Ascending aorta (tissue), 2 donors: ENCODE results near the gene CD3G. TPM values are rescaled to one million over a fixed set of nuclear protein-coding genes. Genes with fewer than 3 reads are reported as not detected.
A peak's percentile ranks its signal among the peaks of the same experiment; 100 is the strongest.

Experiments used
- DNase-seq, 2 donors: peaks; one replicate each; pipeline ENCODE4 v3.0.0-alpha.2; 2019; ENCODE audit warnings: low spot score in 2 of 2
- H3K27ac ChIP-seq, 2 donors: fragments of 200-600 bp; sonication (generic); one replicate each; pipeline ENCODE4 v1.5.1; 2016 to 2017; ENCODE audit warnings: mild to moderate bottlenecking in 1 of 2
- H3K27me3 ChIP-seq: fragments of 200-600 bp; sonication (generic); one replicate; pipeline ENCODE4 v1.5.1; 2017
- H3K36me3 ChIP-seq, 2 donors: fragments of 200-600 bp; sonication (generic); one replicate each; pipeline ENCODE4 v1.5.1; 2016
- H3K4me1 ChIP-seq, 2 donors: fragments of 200-600 bp; sonication (generic); one replicate each; pipeline ENCODE4 v1.5.1; 2016 to 2017; ENCODE audit warnings: mild to moderate bottlenecking in 1 of 2
- H3K4me3 ChIP-seq, 2 donors: fragments of 200-600 bp; sonication (generic); one replicate each; pipeline ENCODE4 v1.5.1; 2016 to 2017; ENCODE audit warnings: mild to moderate bottlenecking in 1 of 2
- H3K9me3 ChIP-seq, 2 donors: fragments of 200-600 bp; sonication (generic); one replicate each; pipeline ENCODE4 v1.5.1; 2016
- intact Hi-C: fragments of 100-400 bp; cut with DNase I; formaldehyde crosslinking; loops from one replicate; pipeline ENCODE4 v1.15.1; 2023
- total RNA-seq: library from RNA; depleted of rRNA; stranded (reverse); fragments of >200 nt; gene quantifications from one replicate; pipeline ENCODE4 v1.1.0, GENCODE V29; 2016
- TF ChIP-seq, protein P1 (sequence below), 3 experiments: fragments of 200-600 bp in 2 of 3; fragments of 450-650 bp in 1 of 3; sonication (generic) in 2 of 3; IDR thresholded peaks; one replicate each; pipeline ENCODE4 v1.5.1; 2016 to 2019; ENCODE audit warnings: antibody characterized with exemption in 3 of 3, mild to moderate bottlenecking in 1 of 3, moderate library complexity in 1 of 3

CD3G gene
- total RNA-seq, 1 donor from 2014 or later = not detected

DNA sequence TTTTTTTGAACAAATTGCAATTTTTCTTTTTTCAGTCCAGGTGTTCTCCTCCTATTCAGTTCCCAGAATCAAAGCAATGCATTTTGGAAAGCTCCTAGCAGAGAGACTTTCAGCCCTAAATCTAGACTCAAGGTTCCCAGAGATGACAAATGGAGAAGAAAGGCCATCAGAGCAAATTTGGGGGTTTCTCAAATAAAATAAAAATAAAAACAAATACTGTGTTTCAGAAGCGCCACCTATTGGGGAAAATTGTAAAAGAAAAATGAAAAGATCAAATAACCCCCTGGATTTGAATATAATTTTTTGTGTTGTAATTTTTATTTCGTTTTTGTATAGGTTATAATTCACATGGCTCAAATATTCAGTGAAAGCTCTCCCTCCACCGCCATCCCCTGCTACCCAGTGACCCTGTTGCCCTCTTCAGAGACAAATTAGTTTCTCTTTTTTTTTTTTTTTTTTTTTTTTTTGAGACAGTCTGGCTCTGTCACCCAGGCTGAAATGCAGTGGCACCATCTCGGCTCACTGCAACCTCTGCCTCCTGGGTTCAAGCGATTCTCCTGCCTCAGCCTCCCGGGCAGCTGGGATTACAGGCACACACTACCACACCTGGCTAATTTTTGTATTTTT is 9.1 kb downstream of the CD3G start:
- no peak for DNase-seq
- Histone ChIP-seq H3K27ac (no peak overlapping the region), H3K4me3 (no peak overlapping the region), H3K9me3 (no peaks in the 10 kb centered on the region), H3K4me1 (no peaks in the 10 kb centered on the region), H3K27me3 (no peaks in the 10 kb centered on the region), H3K36me3 (no peaks in the 10 kb centered on the region)
- TF ChIP-seq, protein P1, sequence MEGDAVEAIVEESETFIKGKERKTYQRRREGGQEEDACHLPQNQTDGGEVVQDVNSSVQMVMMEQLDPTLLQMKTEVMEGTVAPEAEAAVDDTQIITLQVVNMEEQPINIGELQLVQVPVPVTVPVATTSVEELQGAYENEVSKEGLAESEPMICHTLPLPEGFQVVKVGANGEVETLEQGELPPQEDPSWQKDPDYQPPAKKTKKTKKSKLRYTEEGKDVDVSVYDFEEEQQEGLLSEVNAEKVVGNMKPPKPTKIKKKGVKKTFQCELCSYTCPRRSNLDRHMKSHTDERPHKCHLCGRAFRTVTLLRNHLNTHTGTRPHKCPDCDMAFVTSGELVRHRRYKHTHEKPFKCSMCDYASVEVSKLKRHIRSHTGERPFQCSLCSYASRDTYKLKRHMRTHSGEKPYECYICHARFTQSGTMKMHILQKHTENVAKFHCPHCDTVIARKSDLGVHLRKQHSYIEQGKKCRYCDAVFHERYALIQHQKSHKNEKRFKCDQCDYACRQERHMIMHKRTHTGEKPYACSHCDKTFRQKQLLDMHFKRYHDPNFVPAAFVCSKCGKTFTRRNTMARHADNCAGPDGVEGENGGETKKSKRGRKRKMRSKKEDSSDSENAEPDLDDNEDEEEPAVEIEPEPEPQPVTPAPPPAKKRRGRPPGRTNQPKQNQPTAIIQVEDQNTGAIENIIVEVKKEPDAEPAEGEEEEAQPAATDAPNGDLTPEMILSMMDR (IDR thresholded peaks at IDR 0.05) = peak in 2 of 3 experiments; percentile 41 to 51
- intact Hi-C loops = no loop called here

DNA sequence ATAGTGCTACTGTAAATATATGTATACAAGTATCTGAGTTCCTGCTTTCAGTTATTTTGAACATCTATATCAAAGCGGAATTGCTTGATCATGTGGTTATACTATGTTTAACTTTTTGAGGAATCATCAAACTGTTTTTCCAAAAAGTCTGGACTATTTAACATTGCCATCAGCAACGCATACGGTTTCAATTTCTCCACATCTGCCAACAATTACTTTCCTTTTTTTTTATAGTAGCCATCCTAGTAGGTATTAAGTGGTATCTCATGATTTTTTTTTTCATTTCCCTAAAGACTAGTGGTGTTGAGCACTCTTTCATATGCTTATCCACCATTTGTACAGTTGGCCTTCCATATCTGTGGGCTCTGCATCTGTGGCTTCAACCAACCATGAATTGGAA is 13.9 kb downstream of the CD3G start:
- Histone ChIP-seq H3K4me3 (no peak overlapping the region), H3K36me3 (no peaks in the 10 kb centered on the region), H3K4me1 (peaks cover 0 to 8% of the 10 kb centered on the region in 2 donors), H3K9me3 (no peaks in the 10 kb centered on the region), H3K27ac (no peak overlapping the region), H3K27me3 (no peaks in the 10 kb centered on the region)
- TF ChIP-seq, protein P1 (IDR thresholded peaks at IDR 0.05) = no peak
- DNase-seq = no peak
- intact Hi-C loops = loop anchor here (5.0 kb wide), 1 partner anchor 211 kb away; no protein-coding TSS in a partner anchor

DNA sequence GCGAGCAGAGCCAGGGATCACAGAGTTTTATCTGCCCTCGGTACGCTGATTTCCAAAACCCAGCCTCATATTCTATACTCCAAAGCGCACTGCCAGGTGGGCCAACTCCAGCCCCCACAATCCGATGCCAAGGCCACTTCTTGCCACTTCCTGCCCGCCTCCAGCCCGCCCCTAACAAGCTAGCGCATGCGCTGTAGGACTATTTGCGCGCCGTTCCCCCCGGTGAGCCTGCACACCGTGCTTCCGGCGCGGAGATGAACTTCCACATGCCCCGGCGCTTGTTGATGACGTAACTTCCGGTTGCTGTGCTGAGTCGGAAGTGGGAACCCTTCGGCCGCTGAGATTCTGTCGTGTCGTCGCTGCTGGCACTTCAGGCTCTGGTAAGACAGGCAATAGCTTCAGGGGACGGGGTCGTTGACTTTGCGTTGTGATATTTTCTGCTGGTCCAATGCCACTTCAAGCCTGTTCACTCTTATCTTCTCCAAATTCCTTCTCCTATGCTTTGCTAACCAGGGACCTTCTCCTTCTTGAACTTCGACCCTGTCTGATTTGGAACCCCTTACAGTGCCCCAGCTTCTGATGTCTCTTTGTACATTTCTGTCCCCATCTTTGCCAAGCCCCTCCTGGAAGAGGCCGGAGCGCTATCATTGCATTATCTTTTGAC is 15.3 kb downstream of the CD3G start, which contains the start of gene UBE4A:
Gene UBE4A, plus strand, starts transcription at position 306 of the 664 bp plus-strand sequence. CDS start 5,481 bp downstream, outside the sequence.
- TF ChIP-seq, protein P1 (IDR thresholded peaks at IDR 0.05) = no peak
- peak within 1 kb of the TSS; percentile 74 to 82 for H3K4me3 ChIP-seq
- intact Hi-C loops = loop anchor here (1.0 to 5.0 kb wide), 2 partner anchors 77 to 212 kb away; partner anchors contain the start of gene KMT2A
- peak; percentile 75 to 96 for DNase-seq
- H3K27me3 ChIP-seq = no peaks in the 10 kb centered on the region
- H3K36me3 ChIP-seq = no peaks in the 10 kb centered on the region
- H3K9me3 ChIP-seq = no peaks in the 10 kb centered on the region
- peak within 1 kb of the TSS; percentile 40 to 44 for H3K27ac ChIP-seq
- H3K4me1 ChIP-seq = peaks cover 0 to 8% of the 10 kb centered on the region in 2 donors

DNA sequence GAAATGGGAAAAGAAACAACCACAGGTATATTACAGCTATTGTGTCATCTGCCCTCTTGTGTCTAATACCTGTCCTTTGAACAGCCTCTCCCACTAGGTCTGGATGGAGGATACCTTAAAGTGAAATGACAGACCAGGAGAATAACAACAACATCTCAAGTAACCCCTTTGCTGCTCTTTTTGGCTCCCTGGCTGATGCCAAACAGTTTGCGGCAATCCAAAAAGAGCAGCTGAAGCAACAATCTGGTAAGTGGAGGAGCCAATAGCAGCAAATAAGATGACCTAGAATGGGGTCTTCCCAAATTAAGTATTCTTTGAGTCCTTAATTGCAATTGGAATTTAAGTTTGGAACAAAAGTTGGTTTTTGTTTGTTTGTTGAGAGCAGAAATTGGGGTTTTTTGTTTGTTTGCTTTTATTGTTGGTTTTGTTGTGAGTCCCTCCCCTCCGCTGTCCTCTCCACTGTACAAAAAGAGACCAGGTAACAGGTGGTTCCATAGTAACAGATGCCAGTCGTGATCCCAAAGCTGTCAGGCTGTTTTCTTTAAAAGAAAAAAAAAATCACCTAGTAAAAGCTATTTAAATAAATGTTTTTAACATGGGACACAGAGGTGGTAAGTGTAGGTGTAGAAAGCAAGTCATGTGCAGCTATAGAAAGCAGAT is 20.9 kb downstream of the CD3G start:
- DNase-seq = no peak
- Histone ChIP-seq H3K36me3 (peaks cover 43 to 52% of the 10 kb centered on the region in 2 donors), H3K27ac (no peak overlapping the region), H3K4me1 (peaks cover 0 to 7% of the 10 kb centered on the region in 2 donors), H3K27me3 (no peaks in the 10 kb centered on the region), H3K9me3 (no peaks in the 10 kb centered on the region), H3K4me3 (no peak overlapping the region)
- intact Hi-C loops = no loop called here
- TF ChIP-seq, protein P1 (IDR thresholded peaks at IDR 0.05) = no peak

DNA sequence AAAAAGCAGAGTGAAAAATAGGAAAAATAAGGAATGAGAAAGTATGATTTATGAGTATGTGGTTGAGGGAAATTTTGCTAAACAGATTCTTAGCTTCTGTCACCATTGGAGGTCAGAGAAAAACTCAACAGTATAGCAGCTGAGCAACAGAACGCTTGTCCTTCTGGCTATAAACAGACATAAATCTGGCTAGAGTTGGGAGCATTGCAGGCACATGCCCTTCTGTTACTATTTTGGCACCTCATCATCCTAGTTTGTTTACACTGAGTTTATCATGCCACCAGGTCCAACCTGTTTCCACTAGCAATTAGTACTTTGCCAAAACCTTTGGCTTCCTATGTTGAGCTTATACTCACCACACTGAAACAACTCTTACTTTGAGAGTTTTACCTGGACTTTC is 22.1 kb downstream of the CD3G start:
- intact Hi-C loops = no loop called here
- peaks cover 55 to 64% of the 10 kb centered on the region in 2 donors for H3K36me3 ChIP-seq

More for the DNA sequence above, 22.1 kb downstream of the CD3G start:
- TF ChIP-seq, protein P1 (IDR thresholded peaks at IDR 0.05) = no peak
- no peaks in the 10 kb centered on the region for H3K27me3 ChIP-seq
- no peaks in the 10 kb centered on the region for H3K4me1 ChIP-seq
- H3K9me3 ChIP-seq = no peaks in the 10 kb centered on the region
- H3K4me3 ChIP-seq = no peak overlapping the region
- no peak for DNase-seq
- H3K27ac ChIP-seq = no peak overlapping the region
